GM19397 (cell line): ENCODE data around the gene SGMS2.
"Not testable (repeated sequence)": the region's sequence is repeated elsewhere in the genome, so short reads cannot be mapped to it uniquely, and the experiment has no call there.

Experiments
- ATAC-seq: cut with Tn5 transposase; IDR thresholded peaks from one replicate; pipeline ENCODE4 v1.9.1; 2021; ENCODE audit warnings: mild to moderate bottlenecking, moderate library complexity; ENCODE audit not compliant: unreplicated experiment

The SGMS2 gene

GRCh38 chr4:107863850-107864371 is 39.2 kb downstream of the SGMS2 start:
- ATAC-seq, result no peak

- no peak for ATAC-seq
These were observed 42.0 kb downstream of the SGMS2 start for GRCh38 chr4:107866726-107867125.

DNA sequence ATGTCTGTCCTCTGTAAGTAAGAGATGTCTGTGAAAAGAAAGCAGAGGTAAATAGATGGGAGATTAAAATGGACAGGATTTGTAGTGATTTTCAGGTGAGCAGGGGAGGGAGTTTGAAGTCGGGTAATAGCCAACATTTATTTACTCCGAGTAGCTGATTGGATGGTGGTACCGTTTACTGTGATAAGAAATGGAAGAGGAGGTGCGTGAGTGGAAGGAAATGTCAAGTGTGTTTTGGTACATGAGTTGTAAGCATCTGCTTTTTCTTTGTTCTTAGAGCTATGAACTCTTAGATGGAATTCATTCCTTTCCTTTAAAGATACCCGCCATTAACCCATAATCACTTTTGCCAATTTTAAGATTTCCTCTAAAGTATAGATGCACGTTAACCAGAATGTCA is 45.5 kb downstream of the SGMS2 start:
- no peak for ATAC-seq

DNA sequence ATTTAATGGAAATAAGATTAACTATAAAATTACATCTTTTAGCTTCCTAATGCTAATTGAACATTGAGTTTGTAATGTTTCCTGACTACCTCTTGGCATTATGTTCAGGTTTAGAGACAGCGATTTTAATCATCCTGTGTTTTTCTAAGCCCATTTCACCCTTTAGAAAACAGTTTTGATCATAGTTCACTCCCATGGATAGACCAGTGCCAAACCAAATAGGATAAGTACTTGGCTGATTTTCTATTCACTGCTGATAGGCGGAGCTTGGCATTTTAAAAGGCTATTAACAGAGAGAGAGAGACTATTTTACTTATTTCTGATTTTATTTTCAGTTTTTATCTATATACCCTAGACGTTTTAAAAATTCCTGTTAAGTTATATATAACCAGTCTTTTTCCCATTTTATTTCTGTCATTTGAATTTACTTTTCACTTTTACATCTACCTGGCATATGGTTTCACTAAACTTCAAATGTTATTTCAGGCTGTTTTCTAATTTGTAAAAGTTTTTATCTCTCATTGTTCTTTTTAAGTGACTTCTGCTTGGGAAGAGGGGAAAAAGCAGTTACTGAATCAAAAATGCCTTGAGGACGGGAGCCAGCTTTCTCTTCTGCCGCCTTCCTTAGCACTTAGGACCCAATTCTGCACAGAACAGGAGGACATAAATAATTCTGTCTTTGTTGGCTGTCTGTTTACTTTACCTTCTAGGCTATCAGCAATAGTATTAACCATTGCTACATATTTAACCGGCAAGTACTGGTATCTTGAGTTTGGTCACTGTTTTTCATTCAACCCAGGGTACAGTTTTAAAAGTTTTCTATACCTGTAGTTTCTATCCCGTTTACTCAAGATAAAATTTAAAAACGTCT is 46.4 kb downstream of the SGMS2 start:
- ATAC-seq, result no peak

- no peak for ATAC-seq
These were observed 49.3 kb downstream of the SGMS2 start for GRCh38 chr4:107874024-107874423.

GRCh38 chr4:107876099-107876498 is 51.4 kb downstream of the SGMS2 start:
- no peak for ATAC-seq

DNA sequence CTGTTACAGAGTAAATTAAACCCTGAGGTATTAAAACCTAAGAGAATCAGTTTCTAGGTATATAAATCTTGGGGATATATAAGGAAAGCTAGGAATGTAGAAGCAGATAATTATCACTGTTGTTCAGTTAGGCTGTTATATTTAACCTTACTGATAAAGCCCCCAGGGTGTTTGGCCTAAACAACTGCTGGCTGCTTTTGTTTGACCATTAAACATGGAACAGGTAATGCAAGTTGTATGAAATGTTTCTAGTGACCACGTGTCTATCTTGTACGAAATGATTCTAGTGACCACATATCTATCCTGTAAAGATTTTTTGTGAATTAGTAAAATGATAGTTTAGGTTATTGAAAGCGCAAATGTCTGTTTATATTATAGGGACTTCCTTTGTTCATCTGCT is 52.6 kb downstream of the SGMS2 start:
- no peak for ATAC-seq

DNA sequence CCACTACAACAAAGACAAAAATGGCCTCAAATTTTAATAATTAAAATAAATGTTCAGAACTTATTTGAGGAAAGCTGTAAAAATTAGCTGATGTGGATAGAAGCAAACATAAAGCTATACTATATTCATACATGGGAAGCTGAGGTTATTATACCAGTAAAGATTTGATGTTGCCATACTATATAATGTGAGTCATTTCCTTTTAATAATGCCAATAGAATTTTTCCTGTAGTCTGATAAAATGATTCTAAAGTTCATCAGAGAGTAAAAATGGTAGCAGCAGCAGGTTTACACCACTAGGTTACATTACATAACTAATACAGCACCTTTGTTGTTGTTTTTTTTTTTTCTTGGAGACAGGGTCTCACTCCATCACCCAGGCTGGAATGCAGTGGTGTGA is 61.1 kb downstream of the SGMS2 start:
- ATAC-seq, result no peak

DNA sequence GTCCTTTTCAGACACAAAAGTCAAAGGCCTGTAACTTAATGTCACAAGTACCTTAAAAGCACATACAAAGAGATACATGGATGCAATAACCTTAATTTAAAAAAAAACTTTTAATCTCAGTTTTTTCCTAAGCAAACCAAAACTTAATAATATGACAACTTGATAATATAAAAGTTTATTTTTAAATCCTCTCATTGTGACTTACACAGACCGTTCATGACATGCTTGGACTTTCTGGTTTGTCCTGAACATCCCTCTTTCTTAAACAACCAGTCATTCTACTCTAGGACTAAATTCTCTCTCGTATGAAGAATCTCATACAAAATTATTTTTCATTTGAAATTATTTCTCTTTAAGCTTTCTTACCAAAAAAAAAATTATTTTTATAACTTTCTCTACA is 63.5 kb downstream of the SGMS2 start:
- no peak for ATAC-seq

DNA sequence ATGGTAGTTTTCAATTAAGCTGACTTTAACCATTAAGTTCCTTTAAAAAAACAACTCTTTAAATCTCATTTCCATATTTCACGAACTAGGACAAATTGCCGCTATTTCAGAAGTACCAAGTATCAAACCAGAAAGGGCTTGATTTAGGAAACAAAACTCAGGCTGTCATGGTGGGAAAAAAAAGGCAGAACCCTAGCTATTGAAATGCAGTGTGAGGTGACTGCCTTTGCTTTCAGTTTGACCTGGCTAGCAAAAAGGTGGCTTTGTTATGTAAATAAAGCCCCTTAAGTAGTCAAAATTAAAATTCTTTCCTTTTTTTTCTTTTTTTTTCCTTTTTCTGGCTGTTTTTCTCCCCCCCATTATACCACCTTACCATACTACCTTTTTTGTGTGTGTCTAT is 66.0 kb downstream of the SGMS2 start:
- no peak for ATAC-seq

DNA sequence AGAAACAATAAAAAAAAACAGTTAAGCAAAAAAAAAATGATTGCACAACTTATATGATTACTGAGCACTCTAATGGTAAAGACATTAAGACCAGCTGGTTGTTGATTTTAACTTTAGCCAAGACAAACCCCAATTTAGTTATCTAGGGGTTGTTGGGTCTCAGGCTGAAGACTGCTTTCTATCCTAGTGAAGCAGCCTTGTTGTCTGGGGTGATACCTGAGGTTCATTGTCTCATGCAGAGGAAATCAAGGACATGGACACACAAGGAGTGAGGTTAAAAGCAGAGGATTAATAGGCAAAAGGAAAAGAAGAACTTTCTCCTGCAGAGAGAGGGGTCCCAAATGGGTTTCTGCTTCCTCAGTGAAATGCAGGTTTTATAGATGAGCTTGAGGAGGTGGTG is 66.6 kb downstream of the SGMS2 start:
- no peak for ATAC-seq

DNA sequence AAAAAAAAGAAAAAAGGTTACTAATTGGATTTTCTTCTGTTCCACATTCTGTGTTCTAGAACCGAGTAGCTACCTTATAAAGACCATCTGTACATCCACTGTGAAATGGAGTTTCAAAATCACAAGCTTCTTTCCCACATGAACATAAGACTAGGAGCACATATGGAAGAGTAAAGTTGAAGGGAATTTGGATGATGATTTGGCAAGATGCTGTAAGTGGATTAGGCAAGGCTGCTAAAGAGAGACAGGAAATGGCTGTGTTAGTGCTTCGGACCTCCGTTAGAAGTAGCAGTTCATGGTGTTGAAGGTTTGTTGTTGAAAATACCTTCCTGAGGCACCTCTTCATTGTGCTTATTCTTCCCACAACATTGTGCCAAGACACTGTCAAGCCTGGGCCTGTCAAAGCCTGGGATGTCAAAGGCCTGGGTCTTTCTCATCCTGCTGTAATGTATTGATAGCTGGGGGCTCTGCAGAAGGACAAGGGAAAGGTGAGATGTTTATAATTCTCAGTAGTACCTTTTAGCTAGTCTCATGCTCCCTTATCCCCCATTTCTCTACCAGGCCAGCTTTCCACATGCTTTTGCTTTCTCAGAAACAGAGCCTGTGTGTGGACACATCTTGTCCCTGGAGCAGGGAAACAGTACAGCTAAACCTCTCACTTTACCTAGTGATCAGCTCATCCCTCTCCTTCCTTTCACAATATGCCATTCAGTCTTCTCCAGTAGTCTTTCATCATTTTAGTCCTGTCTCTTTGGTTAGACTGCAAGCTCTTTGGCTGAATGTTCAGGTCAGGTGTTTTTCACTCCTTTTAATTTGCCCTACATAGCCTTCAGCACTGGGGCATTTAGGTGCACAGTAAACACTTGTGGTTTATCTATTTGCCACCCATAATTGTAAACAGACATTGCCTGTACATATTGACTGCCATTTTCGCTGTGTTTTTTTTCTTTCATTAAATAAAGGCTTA is 68.7 kb downstream of the SGMS2 start:
- no peak for ATAC-seq

DNA sequence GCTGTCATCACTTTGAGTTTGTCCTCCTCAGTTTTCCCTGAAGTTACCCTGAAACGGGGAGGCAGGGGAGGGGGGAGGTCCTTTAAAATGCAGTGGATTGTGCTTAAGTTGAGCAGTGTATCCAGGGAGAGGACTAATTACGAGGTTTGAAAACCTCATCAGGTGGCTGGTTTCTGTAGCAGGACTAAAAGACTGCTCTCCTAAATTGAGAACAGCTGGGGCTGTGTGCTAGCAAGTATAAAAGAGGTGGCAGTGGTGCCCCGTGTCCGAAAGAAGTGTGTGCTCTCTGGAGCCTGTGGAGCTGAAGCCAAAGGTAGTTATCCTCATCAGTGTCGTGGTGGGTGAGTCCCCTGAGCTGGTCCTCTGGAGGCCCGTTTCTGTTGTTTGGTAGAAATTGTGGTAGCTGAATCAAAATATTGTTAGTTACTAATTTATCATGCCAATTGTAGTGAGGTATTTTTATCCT is 69.4 kb downstream of the SGMS2 start:
- no peak for ATAC-seq

GRCh38 chr4:107896158-107896645 is 71.5 kb downstream of the SGMS2 start:
- ATAC-seq, result no peak

GRCh38 chr4:107896646-107897045 is 71.9 kb downstream of the SGMS2 start:
- ATAC-seq, result no peak

DNA sequence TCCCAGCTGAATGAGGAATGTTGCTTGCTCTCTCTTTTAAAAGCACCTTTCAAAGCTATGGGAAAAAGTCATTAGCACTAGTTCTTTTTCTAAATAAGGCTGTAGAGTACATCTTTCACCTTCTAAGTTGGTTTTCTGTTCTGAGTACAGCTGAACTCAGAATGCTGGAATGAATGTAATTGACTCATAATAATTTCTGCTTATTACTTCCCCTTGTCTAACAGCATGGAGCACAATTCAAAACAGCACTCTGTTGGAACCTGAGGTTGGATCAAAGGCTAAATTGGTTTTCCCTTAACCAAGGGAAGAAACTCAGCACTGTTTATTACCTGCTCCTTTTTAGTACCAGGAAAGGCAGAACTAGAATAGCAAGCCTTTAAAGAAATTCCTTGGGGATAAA is 73.1 kb downstream of the SGMS2 start:
- ATAC-seq, result no peak

- no peak for ATAC-seq
These were observed 75.3 kb downstream of the SGMS2 start for GRCh38 chr4:107900067-107900466.

GRCh38 chr4:107900508-107900907 is 75.8 kb downstream of the SGMS2 start:
- no peak for ATAC-seq

DNA sequence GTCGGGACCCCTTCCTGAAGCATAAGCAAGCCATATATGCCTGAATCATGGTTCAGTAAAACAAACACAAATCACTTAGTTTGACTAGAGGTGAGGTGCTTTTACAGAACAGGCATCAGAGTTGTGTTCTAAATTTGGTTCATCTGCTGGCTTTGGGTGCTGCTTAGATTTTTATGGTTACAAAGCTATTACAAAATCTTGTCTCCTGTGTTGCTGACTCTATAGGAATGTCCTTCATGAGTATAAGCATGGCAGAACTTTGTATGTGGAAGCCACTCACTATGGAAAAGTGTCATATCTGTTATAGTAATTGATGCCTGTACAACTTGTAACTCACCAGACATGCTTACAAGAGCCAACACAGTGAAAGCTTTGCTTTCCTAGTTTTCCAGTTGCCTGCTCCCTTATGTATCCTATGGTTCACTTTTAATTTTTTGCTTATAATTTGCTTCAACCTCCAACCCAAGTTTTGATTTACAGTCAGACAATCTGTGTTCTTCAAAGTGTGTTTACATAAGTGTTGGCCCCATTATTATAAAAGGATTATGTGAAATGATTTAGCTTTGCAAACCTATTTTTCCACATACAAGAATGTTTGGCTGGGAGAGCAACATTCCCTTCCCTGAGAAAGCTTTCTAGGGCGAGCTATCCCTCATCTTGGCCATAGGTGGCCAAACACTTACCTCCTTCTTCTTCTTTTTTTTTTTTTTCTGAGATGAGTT is 76.6 kb downstream of the SGMS2 start:
- no peak for ATAC-seq

GRCh38 chr4:107902715-107903114 is 78.0 kb downstream of the SGMS2 start:
- ATAC-seq, result peak; percentile 87

DNA sequence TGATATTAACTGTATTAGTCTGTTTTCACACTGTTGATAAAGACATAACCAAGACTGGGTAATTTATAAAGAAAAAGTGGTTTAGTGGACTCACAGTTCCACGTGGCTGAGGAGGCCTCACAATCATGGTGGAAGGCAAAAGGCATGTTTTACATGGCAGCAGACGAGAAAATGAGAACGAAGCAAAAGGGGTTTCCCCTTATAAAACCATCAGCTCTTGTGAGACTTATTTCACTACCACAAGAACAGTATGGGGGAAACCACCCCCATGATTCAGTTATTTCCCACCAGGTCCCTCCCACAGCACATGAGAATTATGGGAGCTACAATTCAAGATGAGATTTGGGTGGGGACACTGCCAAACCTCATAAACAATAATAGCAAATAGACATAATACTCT is 80.3 kb downstream of the SGMS2 start:
- ATAC-seq, result not testable (repeated sequence)
